Measurements from ENCODE around the gene MEP1A. TPM values are rescaled to one million over a fixed set of nuclear protein-coding genes. Genes with fewer than 3 reads are reported as not detected.

MEP1A gene
- total and polyA plus RNA-seq, 2 donors (not counting 1 experiment from before 2014, with no cell fraction given): not detected

- DNase-seq (no peak), ATAC-seq (ENCODE audit: low read depth) (no peak)
- H3K27me3 Mint-ChIP-seq: peaks cover under 1% of the 10 kb centered on the region
- Histone ChIP-seq H4K20me1 (ENCODE audit: control insufficient read depth, insufficient read depth, low read length, poor library complexity, severe bottlenecking) (no peaks in the 10 kb centered on the region), H3K4me1 (ENCODE audit: control insufficient read depth in 2 of 2, insufficient read depth in 2 of 2, low read length in 2 of 2) (no peaks in the 10 kb centered on the region), H3K4me3 (ENCODE audit: control extremely low read depth in 1 of 5, extremely low read depth in 1 of 5, insufficient read depth in 1 of 5, low read depth in 2 of 5, low read length in 4 of 5) (no peak overlapping the region), H3K9ac (ENCODE audit: low read length) (no peak overlapping the region), H2AFZ (ENCODE audit: insufficient read depth, low read depth, low read length, poor library complexity, severe bottlenecking) (no peak overlapping the region), H3K79me2 (ENCODE audit: control insufficient read depth, insufficient read depth, low read length) (no peaks in the 10 kb centered on the region), H3K9me3 (ENCODE audit: control extremely low read depth in 1 of 3, control insufficient read depth in 2 of 3, insufficient read depth in 1 of 3, low read length in 2 of 3) (no peaks in the 10 kb centered on the region), H3K27me3 (replicated peaks in 1 of 4; ENCODE audit: control extremely low read depth in 1 of 4, control insufficient read depth in 3 of 4, insufficient read depth in 4 of 4, low read length in 3 of 4) (no peaks in the 10 kb centered on the region), H3K27ac (ENCODE audit: low read length in 2 of 2) (no peak overlapping the region), H3K4me2 (replicated peaks; ENCODE audit: low read depth, low read length, poor library complexity, severe bottlenecking) (no peak overlapping the region), H3K36me3 (replicated peaks in 1 of 2; ENCODE audit: control extremely low read depth in 1 of 2, control insufficient read depth in 1 of 2, extremely low read depth in 1 of 2, insufficient read depth in 2 of 2, low read length in 1 of 2) (no peaks in the 10 kb centered on the region)
- H3K4me1 Mint-ChIP-seq: peaks cover 5% of the 10 kb centered on the region
- H3K9me3 Mint-ChIP-seq (ENCODE audit: insufficient read depth): no peaks in the 10 kb centered on the region
- TF ChIP-seq CTCF (IDR thresholded peaks at IDR 0.05): no peak
- no peak for TF ChIP-seq EZH2 (IDR thresholded peaks at IDR 0.05; ENCODE audit: borderline replicate concordance, insufficient read depth, low read depth, low read length, poor library complexity, severe bottlenecking)
- intact Hi-C loops (cut with micrococcal nuclease): no loop called here
- WGBS (ENCODE audit: insufficient coverage): no CpG with 5 or more reads among the region's 5 CpGs
- H3K4me3 Mint-ChIP-seq: no peak overlapping the region
- ChIA-PET POLR2A (no interaction called here), CTCF (no interaction called here)
- H3K27ac Mint-ChIP-seq: no peak overlapping the region
Measured at GRCh38 chr6:46776070-46776712, 17.0 kb upstream of the MEP1A start.

GRCh38 chr6:46777476-46778346 lies 15.5 kb upstream of the MEP1A start:
- Histone ChIP-seq H3K9me3 (ENCODE audit: control extremely low read depth in 1 of 3, control insufficient read depth in 2 of 3, insufficient read depth in 1 of 3, low read length in 2 of 3) (no peaks in the 10 kb centered on the region), H3K36me3 (replicated peaks in 1 of 2; ENCODE audit: control extremely low read depth in 1 of 2, control insufficient read depth in 1 of 2, extremely low read depth in 1 of 2, insufficient read depth in 2 of 2, low read length in 1 of 2) (no peaks in the 10 kb centered on the region), H3K4me3 (ENCODE audit: control extremely low read depth in 1 of 5, extremely low read depth in 1 of 5, insufficient read depth in 1 of 5, low read depth in 2 of 5, low read length in 4 of 5) (no peak overlapping the region), H3K4me2 (replicated peaks; ENCODE audit: low read depth, low read length, poor library complexity, severe bottlenecking) (no peak overlapping the region), H3K9ac (ENCODE audit: low read length) (no peak overlapping the region), H3K27me3 (replicated peaks in 1 of 4; ENCODE audit: control extremely low read depth in 1 of 4, control insufficient read depth in 3 of 4, insufficient read depth in 4 of 4, low read length in 3 of 4) (no peaks in the 10 kb centered on the region), H3K4me1 (ENCODE audit: control insufficient read depth in 2 of 2, insufficient read depth in 2 of 2, low read length in 2 of 2) (no peaks in the 10 kb centered on the region), H3K79me2 (ENCODE audit: control insufficient read depth, insufficient read depth, low read length) (no peaks in the 10 kb centered on the region), H2AFZ (ENCODE audit: insufficient read depth, low read depth, low read length, poor library complexity, severe bottlenecking) (no peak overlapping the region), H4K20me1 (ENCODE audit: control insufficient read depth, insufficient read depth, low read length, poor library complexity, severe bottlenecking) (no peaks in the 10 kb centered on the region), H3K27ac (ENCODE audit: low read length in 2 of 2) (no peak overlapping the region)
- WGBS (ENCODE audit: insufficient coverage): 96% methylated on average over 8 of the region's 12 CpGs
- ChIA-PET POLR2A (no interaction called here), CTCF (interaction anchor here (0.5 kb wide), 1 partner anchor 30 kb away, joined by 3 read pairs; no protein-coding TSS in a partner anchor)
- no peak overlapping the region for H3K27ac Mint-ChIP-seq
- H3K4me3 Mint-ChIP-seq: no peak overlapping the region
- ATAC-seq (ENCODE audit: low read depth): no peak
- intact Hi-C loops (cut with micrococcal nuclease): no loop called here
- no peaks in the 10 kb centered on the region for H3K27me3 Mint-ChIP-seq
- TF ChIP-seq EZH2 (IDR thresholded peaks at IDR 0.05; ENCODE audit: borderline replicate concordance, insufficient read depth, low read depth, low read length, poor library complexity, severe bottlenecking) (no peak), CTCF (IDR thresholded peaks at IDR 0.05) (no peak)
- H3K4me1 Mint-ChIP-seq: no peaks in the 10 kb centered on the region
- no peaks in the 10 kb centered on the region for H3K9me3 Mint-ChIP-seq (ENCODE audit: insufficient read depth)
- DNase-seq: no peak
